Measurements from ENCODE around the gene DFFB.

The DFFB gene

GRCh38 chr1:3841491-3841890 is 15.8 kb upstream of the DFFB start:
- no peak for TF ChIP-seq FOXP2 (optimal IDR thresholded peaks at IDR 0.05; ENCODE audit: borderline replicate concordance, extremely low read depth, extremely low read length, insufficient read depth)
- no peak for TF ChIP-seq SIN3A (IDR thresholded peaks at IDR 0.05; ENCODE audit: borderline replicate concordance, insufficient read depth, low read length)
- no peak for TF ChIP-seq POLR2AphosphoS5 (IDR thresholded peaks at IDR 0.05; ENCODE audit: low read depth, low read length)
- no peak for TF ChIP-seq REST (IDR thresholded peaks at IDR 0.05; ENCODE audit: insufficient read depth in 1 of 2, low read depth in 2 of 2, low read length in 2 of 2)
- TF ChIP-seq TAF1 (IDR thresholded peaks at IDR 0.05; ENCODE audit: borderline replicate concordance, insufficient read depth, low read length) = no peak

- TF ChIP-seq POLR2AphosphoS5 (IDR thresholded peaks at IDR 0.05; ENCODE audit: low read depth, low read length) (no peak), FOXP2 (optimal IDR thresholded peaks at IDR 0.05; ENCODE audit: borderline replicate concordance, extremely low read depth, extremely low read length, insufficient read depth) (no peak), SIN3A (IDR thresholded peaks at IDR 0.05; ENCODE audit: borderline replicate concordance, insufficient read depth, low read length) (no peak), TAF1 (IDR thresholded peaks at IDR 0.05; ENCODE audit: borderline replicate concordance, insufficient read depth, low read length) (no peak), REST (IDR thresholded peaks at IDR 0.05; ENCODE audit: insufficient read depth in 1 of 2, low read depth in 2 of 2, low read length in 2 of 2) (no peak)
Measured at GRCh38 chr1:3842912-3843311, 14.4 kb upstream of the DFFB start.

GRCh38 chr1:3846541-3846940 is 10.7 kb upstream of the DFFB start:
- TF ChIP-seq REST (IDR thresholded peaks at IDR 0.05; ENCODE audit: insufficient read depth in 1 of 2, low read depth in 2 of 2, low read length in 2 of 2) (no peak), POLR2AphosphoS5 (IDR thresholded peaks at IDR 0.05; ENCODE audit: low read depth, low read length) (no peak), TAF1 (IDR thresholded peaks at IDR 0.05; ENCODE audit: borderline replicate concordance, insufficient read depth, low read length) (no peak), FOXP2 (optimal IDR thresholded peaks at IDR 0.05; ENCODE audit: borderline replicate concordance, extremely low read depth, extremely low read length, insufficient read depth) (no peak), SIN3A (IDR thresholded peaks at IDR 0.05; ENCODE audit: borderline replicate concordance, insufficient read depth, low read length) (no peak)

GRCh38 chr1:3847081-3847480 is 10.2 kb upstream of the DFFB start:
- TF ChIP-seq REST (IDR thresholded peaks at IDR 0.05; ENCODE audit: insufficient read depth in 1 of 2, low read depth in 2 of 2, low read length in 2 of 2) (no peak), SIN3A (IDR thresholded peaks at IDR 0.05; ENCODE audit: borderline replicate concordance, insufficient read depth, low read length) (no peak), TAF1 (IDR thresholded peaks at IDR 0.05; ENCODE audit: borderline replicate concordance, insufficient read depth, low read length) (no peak), POLR2AphosphoS5 (IDR thresholded peaks at IDR 0.05; ENCODE audit: low read depth, low read length) (no peak), FOXP2 (optimal IDR thresholded peaks at IDR 0.05; ENCODE audit: borderline replicate concordance, extremely low read depth, extremely low read length, insufficient read depth) (no peak)

GRCh38 chr1:3850857-3851256 is 6.4 kb upstream of the DFFB start:
- TF ChIP-seq POLR2AphosphoS5 (IDR thresholded peaks at IDR 0.05; ENCODE audit: low read depth, low read length) (no peak), TAF1 (IDR thresholded peaks at IDR 0.05; ENCODE audit: borderline replicate concordance, insufficient read depth, low read length) (no peak), SIN3A (IDR thresholded peaks at IDR 0.05; ENCODE audit: borderline replicate concordance, insufficient read depth, low read length) (no peak), FOXP2 (optimal IDR thresholded peaks at IDR 0.05; ENCODE audit: borderline replicate concordance, extremely low read depth, extremely low read length, insufficient read depth) (no peak), REST (IDR thresholded peaks at IDR 0.05; ENCODE audit: insufficient read depth in 1 of 2, low read depth in 2 of 2, low read length in 2 of 2) (no peak)
